Hair follicular keratinocyte (primary cell): ENCODE data around the gene PTPN2. TPM values are rescaled to one million over a fixed set of nuclear protein-coding genes. Genes with fewer than 3 reads are reported as not detected.

Experiments used
- total RNA-seq: library from RNA; depleted of rRNA; stranded (reverse); fragments of >200 nt; gene quantifications from 2 replicates; pipeline ENCODE4 v1.2.3, GENCODE V29; 2015

Gene PTPN2
- total RNA-seq, result 35.4 and 47.3 TPM in 2 replicates

DNA sequence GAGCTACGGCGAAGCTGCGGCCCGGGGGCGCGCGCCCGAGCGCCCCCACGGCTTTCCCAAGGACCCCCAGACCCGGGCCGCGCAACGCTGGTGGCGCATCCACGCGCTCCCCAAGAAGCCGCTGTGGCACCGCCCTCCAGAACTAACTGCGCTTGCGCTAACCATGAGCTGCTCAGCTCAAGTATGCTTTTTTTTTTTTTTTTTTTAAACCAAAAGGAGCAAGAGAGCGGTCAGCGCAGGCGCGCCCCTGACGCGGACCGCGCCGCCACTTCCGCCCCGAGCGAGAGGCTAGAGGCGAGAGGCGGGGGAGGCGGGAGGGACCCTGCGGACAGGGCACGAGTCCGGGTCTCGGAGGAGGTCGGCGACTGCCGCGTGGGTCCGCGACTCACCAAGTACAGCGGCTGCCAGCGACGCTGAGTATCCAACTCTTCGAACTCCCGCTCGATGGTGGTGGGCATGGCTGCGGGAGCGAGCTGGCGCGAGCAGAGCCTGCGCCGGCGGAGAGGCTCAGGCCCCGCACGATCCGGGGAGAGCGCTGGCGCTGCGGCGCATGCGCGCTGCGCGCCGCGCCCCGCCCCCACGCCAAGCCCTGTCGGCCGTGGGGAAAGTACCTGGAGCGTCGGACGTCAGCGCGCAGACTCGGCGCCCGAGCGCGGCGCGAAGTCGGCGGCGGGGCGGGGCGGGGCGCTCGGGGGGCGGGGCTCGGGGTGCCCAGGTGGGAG lies at the start of gene PTPN2:
Gene PTPN2 (minus strand): TSS at position 554 of the 722 bp plus-strand sequence. CDS start 96 bp downstream, at position 458.

Other genes with a start within 250 kb of the PTPN2 start
- gene SPIRE1, start 226.1 kb downstream of the PTPN2 start, total RNA-seq, result 19.1 and 25.2 TPM in 2 replicates
- 5.4 and 10.4 TPM in 2 replicates for gene CEP76, start 181.5 kb downstream of the PTPN2 start, total RNA-seq
- 88.2 and 99.7 TPM in 2 replicates for gene PSMG2, start 181.2 kb downstream of the PTPN2 start, total RNA-seq
- gene SEH1L, start 63.8 kb upstream of the PTPN2 start, total RNA-seq, result 30.2 and 41.5 TPM in 2 replicates
- 14.4 and 15.5 TPM in 2 replicates for gene CEP192, start 107.1 kb upstream of the PTPN2 start, total RNA-seq